CD4-positive, alpha-beta T cell treated with Interleukin-1 beta for 1 hour (primary cell): ENCODE measurements around the gene PTPRF.

Experiments
- DNase-seq, 2 donors: peaks; one replicate each; pipeline ENCODE4 v3.0.0-alpha.2; 2020 to 2022

PTPRF gene

DNA sequence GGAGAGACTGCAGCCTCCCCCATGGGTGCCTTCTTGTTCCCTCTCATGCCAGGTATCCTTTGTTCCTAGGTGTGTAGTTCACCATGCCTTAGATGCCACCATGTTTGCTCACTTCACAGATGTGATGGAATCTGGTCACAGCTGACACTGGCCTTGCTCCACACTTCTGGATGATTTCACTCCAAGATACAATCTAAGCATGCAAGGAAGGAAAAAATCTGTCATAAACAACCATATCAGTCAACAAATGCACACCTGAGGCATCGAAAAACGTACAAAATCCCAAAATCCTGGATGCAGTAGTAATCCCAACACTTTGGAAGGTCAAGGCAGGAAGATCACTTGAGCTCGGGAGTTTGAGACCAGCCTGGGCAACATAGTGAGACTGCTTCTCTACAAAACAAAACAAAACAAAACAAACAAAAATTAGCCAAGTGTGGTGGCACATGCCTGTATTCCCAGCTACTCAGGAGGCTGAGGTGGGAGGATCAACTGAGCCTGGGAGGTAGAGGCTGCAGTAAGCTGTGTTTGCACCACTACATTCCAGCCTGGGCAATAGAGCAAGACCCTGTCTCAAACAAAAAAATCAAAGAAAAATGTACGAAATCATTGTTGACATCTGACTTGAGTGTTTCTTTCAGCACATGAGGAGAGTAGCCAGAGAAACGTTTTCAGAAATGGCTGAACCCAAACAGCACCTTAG is 17.1 kb upstream of the PTPRF start:
- DNase-seq: no peak

DNA sequence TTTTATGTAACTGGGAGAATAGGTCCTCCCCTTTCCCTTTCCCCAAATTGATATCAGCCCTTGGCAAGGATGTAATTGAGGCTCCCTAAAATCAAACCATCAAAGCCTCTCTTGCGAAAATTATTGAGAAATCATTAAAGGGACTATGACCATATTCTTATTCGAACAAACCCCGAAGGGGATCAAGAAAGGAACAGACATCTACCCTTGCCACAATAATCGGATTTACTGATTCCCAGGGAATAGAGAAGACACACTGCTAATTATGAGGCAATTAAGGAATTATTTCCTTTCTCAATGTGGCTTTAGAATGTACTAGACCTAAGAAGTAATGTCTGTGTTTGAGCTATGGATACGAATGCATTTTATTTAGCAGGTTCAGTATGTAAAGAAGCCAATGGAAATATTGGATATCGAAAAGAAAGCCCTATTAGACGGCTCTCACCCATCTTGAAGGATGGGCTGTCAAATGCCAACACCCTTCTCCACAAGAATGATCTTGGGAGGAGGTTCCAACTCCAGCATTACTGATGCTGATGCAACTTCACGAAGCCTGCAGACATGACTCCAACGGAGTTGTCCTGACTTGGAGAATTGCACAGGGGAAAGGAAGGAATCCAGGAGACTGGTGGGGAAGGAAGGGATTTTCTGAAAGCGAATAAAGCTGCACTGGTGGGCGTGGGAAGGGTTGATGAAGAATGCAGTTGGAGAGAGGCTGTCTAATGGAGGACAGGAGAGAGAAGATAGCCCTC is 11.6 kb upstream of the PTPRF start:
- DNase-seq: no peak

DNA sequence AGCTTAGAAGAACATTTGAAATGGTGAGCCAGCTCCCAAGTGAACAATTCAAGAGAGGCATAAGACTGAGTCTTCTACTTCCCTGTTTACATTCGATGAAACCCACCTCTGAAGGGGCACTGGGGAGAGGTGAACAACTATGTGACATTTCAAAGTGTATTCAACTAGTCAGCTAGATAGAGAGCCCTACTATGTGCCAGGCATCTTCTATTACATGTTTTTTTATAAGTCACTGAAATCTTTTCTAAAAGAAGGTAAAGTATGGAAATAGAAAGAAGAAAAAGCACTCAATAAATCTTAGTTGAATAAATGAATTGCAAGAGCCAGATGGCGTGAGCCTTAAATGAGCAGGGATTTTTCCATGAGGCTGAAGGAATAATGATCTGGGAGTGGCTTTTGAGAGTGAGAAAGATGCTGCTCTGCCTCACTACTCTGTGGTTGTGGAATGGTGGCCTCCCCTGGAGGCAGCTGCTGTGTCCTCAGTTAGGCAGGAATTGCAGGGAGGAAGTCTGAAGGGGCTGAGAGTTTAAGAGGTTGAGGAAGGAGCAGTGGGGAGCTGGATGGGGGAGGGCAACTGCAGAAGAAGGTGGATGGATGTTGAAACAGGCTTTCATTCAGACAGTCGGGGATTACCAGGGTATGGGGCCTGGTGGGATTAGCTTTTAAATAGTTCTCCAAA is 10.4 kb upstream of the PTPRF start:
- DNase-seq: no peak

DNA sequence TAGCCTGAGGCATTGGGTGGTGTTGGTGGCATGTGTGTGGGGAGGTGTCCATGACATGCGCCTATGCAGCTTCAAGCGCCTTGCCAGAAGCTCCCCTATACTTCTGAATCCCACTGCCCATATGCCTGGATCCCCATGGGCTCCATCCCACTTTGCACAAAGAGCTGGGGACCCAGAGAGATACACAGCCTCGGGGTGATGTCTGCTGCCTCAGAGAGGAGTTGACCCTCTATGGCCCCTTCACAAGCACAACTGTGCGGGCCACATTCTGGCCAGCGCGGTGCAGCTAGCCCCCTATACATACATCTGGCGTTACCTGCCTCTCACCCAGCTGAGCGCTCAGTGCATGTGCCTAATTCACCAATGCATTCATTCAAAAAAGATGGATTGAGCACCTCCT is 9.6 kb upstream of the PTPRF start:
- no peak for DNase-seq

DNA sequence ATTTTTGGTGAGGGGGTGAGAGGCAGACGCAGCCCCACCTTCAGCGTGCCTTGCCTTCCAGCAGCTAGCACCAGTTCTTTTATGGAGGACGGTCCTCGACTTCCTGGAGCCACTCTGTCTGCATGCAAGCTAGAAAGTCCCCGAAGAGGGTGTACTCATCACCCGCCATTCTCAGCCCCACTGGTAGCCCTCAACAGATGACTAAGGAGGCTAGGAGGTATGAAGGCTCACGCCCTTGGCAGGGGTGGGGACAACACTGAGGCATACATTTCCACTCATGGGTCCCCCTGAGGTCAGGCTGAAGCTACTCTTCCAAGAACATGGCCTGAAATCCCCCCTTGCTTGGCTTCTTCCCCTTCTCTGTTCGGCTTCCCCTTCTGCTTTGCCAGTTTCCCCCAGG is 8.9 kb upstream of the PTPRF start:
- no peak for DNase-seq

DNA sequence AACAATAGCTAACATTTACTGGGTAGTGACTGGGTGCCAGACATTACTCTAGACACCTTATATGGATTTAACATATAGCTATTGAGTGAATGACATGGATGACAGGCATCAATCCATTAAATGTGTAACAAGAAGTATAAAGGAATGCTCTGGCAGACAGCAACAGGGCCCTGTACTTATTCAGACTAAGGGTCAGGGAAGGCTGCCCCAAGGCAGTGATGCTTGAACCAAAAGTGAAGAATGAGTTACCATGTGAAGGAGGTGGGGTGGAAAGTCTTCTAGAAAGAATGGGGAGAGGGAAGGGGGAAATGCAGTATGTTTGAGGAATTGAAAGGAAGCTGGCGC is 8.3 kb upstream of the PTPRF start:
- DNase-seq: no peak

DNA sequence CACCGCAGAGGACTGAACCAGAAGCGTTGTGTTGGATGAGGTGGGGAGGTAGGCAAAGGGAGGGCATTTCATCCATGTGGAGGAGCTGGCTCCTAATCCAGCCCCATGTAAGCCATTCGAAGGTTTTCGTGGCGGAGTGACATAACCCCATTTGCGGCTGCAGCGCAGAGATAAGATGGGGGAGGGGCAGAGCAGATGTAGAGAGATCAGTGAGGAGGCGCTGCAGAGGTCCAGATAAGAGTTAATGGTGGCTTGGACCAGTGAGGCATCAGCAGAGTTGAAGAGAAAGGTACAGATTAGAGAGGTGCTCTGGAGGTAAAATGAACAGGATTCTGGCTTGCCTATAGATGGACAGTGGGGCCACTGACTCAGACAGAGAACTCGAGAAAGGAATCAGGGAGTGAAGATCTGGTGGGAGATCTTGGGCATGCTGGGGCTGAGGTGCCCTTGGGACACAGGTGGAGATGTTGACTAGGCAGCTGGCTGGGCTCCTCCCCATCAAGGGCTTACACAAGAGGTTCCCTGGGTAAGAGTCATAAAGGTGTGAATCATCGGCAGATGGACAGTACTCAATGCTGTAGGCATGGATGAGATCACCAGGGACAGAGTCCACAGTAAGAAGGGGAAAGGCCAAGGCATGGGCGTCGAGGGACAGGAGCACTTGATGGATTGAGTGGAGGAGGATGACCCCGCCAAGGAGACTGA is 7.8 kb upstream of the PTPRF start:
- DNase-seq: no peak

DNA sequence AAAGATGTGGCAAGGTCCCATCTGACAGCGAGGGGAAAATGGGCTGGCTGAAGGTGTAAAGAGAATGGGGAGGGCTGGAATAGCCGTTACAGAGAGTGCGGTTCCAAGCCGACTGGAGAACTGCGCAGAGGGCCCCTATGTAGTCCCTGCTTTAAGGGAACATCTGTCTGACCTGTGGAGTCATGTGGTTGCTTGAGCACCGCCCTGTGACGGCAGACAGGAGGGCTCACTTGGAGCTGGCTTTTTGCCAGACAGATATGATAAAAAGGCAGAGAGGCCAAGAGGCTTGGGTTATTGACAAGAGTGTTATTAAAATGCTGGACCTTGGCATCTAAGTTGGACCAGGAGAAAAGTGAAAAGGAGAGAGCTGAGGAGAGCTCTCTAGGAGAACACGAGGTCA is 5.9 kb upstream of the PTPRF start:
- no peak for DNase-seq

DNA sequence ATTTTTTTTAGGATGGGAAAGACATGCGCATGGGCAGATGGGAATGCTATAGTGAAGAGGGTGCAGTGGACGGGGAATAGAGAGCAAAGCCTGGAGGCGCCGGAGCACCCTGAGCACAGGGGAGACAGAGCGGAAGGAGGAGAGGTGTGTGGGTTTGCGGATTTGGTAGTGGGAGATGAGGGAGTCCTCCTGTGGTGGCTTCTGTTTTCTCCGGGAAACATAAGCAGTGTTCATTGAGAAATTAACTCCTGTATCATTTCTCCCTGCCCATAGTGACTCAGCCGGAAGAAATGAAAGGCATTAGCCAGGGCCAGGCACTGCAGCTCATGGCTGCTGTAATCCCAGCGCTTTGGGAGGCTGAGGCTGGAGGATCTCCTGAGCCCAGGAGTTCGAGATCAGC is 4.7 kb upstream of the PTPRF start:
- no peak for DNase-seq

DNA sequence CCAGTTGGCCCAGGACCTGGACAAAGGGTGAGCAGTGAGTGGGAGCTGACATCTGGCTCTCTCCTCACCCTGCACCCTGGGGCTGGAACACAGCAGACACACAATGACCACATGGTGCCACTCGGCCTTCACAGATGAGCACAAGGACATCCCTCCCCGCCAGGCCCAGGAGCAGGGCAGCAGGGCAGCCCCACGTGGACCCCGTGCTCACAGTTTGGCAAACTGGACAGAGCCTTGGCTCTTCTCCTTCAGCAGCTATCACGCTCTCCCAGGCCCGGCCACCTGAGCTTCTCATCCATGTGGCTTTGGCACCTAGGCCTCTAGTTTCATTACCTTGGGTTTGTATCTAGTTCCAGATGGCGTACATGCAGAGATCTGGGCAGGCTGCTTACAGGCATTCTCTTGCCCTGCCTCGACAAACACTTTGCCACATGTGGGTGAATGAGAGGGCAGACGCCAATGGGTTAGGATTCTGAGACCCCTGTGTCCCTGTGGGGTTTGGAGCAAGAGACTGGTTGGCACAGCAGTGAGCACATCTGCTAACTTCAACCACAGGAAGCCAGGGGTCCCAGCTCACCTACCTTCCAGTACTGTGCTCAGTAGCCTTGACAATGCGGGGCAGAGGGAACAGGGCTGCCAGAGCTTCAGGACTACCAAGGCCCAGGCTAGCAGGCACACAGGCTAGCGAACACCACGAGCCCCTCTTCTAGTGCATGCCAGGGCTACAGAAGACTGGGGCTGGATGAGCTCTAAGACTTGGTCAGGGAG is 3.4 kb upstream of the PTPRF start:
- no peak for DNase-seq

DNA sequence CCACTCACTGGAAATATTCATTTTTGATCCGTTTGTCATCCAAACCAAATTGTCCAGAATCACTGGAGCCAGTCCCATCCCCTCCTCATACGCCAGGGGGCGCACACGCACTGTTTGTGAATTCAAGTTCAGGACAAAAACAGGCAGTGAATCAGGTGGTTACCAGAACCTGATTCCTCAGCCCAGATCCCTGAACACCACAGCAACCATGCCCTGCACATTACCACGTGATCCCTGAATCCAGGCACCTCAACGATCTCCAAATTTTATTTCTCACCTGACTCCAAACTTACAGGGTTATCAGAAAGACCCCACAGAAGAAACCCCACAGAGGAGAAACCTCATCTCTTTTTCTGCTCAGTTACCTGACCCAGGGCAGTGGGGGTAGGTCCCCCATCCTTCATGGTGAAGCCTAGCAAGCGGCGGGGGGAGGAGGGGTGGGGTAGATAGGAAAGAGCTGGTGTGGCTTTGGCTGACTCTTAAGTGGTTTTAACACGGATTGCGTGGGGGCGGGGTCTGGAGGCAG is 1.4 kb upstream of the PTPRF start:
- peak; percentile 71 to 78 for DNase-seq

DNA sequence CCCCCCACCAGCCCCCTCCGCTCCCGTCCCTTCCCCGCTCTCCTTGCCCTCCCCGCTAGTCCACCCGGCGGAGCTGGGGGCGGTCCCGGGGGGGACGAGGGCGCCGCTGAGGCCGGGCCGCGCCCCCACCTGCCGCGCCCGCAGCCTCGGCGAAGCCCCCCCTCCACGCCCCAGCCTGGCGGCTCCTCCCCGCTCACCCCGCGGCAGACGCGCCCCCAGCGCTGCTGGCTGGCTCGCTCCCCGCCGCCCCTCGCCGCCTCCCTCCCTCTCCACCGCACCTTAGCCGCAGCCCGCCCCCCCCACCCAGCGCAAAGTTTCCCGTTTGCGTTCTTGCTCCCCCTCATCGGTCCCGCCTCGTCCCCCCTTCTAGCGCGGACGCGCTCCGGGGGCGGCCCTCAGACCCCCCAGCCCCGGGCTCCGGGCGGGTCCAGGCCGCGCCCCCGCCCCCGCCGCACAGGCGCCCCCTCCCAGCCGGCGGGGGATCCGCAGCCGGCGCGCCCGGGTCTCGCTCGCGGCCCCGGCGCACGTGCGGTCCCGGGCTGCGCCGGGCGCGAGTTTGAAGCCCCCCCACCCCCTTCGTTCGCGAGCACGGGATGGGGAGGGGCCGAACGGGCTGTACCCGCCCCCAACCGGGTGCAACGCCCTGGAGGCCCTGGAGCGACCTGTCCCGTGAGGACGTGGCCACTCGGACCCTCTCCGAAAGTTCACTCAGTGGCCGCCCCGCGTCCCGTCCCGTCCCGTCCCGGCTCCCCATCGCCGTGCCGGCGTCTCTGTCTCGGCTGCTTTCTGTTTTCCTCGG is 623 bp downstream of the PTPRF start:
- peak; percentile 6 to 16 for DNase-seq

DNA sequence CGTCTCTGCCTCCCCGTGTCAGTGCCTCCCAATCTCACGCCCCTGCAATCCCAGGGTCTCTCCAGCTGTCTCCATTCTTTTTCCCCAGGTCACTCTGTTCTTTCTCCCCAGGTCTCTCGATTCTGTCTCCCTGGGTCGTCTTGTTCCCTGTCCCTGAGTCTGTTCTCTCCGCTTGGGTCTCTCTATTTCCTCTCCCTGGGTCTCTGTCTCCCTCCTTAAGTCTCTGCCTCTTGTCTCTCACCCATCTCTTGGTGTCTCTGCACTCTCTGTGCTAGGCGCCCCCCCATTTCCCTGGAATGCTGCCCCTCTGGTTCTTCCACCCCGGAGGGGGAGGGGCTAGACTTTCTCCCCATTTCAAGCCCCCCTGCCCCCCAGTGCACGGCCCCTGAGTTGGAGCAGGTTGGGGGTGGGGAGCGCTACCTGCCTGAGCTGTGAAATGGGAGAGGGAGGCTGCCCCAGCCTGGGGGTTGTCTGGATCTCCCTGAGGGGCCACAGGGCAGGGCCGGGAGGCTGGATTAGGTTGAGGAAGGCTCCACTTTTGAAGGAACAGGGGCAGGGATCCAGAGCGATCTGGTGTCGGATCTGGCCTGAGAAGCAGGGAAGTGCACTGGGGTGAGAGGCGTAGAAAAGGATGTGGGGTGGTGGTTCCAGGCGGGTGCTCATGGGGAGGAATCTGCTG is 1.4 kb downstream of the PTPRF start:
- DNase-seq: no peak

DNA sequence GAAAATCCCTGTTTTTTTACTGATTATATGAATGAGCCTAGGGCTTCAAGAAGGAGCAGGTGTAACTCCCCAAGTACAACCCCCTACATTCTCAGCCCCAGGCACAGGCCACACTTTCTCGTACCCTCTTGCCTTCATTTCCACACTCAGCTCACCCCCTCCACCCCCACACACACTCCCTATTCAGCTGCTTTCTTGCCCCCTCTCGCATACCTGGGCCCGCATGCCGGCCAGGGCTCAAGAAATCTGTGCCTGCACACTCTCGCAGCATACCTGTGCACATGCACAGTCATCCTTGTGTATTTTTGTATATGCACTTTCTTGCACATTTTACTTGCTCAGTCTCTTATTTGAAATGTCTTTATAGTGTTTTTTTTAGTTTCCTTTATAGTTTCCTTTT is 2.0 kb downstream of the PTPRF start:
- DNase-seq: no peak

DNA sequence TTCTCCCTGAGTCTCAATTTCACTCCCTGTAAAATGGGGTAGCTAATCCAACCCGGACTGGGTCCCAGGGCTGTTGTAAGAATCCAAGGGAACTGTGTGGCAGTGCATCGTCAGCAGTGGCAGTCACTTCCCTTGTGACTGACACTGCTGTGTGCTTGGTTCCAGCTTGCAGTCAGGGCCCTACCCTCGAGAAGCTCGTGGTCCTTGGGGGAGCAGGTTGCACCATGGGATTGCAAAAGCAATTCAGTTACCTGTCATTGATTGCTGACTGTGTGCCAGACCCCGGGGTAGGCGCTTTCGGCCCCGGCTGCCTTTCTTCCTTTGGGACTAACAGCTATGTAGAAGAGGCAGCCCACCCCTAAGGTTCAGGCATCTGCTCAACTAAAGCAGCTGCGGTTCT is 2.9 kb downstream of the PTPRF start:
- DNase-seq: no peak

DNA sequence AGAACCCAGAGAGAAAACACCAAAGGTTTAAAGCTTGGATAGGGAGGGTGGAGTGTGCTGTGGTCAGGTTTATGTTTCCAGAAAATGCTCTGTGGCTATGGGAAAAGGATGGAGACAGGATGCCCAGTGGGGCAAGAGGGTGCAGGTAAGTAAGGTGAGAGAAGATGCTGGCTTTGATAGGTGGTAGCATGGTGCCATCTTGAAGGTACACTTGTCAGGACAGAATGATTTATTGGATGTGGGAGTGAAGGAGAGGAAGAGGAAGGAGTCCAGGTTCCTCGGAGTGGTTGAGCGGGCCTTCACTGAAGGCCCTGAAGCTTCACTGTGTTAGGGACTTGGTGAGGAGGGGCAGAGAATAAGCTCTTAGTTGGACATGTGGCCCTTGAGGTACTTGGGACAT is 3.6 kb downstream of the PTPRF start:
- no peak for DNase-seq

DNA sequence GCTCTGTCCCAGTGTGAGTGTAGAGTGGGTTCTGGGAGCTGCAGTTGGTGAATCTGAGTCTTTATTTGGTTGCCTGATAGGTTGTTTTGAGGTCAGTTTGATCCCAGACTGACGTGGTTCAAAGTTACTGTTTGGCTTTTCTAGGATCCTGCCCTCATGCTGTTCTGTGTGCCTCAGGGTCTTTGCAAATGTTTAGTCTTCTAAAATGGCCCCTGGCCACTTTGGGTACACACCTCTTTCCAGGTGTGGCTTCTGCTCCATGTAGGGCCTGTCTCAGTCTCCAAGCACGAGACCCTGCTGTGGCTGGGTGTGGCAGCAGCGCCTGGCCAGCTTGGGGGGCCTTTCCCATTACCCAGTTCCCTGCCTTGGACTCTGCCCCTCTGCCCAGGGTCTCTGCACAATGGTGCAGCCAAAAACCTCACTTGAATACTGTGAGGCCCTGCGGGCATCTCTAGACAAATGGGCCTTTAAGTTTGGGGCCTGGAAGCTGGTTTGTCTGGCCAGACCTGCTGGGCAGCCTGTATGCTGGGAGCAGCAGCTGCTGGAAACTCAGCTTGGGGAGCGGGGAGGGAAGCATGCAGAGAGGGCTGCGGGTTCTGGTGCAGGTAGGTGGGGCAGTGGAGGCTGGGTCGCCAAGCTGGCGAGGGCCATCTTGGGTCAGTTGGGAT is 5.6 kb downstream of the PTPRF start:
- DNase-seq: no peak

DNA sequence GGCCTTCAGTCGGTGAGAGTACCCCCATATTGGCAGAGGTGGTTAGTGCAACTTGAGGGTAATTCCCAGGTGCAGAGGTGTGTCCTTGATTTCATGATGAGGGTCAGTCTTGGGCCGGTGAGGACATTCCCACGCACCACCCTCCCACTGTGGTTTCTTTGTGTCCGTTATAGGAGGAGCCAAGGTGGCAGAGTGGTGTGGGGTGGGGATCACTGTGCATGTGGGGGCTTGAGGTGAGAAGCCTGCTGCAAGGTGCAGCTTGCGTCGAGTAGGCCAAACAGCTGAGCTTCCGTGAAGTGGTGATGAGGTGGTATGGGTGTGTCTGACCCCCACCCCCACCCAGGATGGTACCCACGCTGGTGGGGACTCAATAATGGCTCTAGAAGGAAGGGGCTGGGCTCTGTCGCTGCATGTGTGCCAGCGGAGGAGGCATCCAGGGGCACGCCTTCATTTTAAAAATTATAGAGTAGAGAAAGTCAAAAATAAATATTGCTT is 6.2 kb downstream of the PTPRF start:
- DNase-seq: no peak

DNA sequence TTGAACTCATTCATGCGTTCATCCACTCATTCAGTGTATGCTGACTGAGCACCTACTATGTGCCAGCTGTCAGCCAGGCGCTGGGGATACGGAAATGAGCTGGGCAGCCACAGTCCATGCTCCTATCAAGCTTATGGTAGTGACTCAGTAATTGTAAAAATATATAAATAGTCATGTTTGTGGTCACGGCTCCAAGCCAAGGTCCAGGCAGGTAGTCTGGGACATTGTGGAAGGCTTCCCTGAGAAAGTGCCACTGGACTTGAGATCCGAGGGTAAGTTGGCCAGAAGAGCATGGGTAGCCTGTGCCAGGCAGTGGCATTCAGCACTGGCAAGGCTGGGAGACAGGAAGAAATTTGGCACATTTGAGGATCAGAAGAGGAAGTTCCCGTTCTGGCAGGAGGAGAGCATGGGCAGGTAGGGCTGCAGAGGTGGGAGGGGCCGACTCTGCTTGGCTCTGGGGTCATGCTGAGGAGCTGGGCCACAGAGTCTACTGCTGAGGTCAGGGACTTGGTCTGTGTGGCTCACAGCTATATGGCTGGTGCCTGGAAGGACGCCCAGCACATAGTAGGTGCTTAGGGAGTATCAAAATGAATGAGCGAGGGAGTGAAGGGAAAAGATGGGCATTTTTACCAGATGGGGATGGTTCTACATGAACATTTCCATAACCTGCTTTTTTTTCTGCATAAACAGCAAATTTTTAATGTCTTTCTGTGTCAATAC is 6.9 kb downstream of the PTPRF start:
- no peak for DNase-seq

DNA sequence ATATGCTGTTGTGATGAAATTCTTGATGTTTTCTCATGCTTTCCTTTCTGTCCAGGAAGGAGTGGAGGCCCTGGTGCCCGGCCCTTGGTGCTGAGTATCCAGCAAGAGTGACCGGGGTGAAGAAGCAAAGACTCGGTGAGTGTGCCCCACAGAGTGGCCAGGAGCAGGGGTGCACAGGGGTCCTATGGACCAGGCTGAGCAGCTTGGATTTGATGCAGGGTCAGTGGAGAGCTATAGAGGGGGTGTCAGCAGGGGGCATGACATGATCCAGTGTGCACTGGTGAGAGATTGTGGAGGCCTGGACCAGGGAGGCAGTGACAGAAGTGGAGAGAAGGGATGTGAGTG is 7.4 kb downstream of the PTPRF start:
- no peak for DNase-seq
